Activated CD8-positive, alpha-beta T cell treated with anti-CD3 and anti-CD28 coated beads for 36 hours (primary cell): ENCODE measurements around the gene UGT2A3. TPM values are rescaled to one million over a fixed set of nuclear protein-coding genes. Genes with fewer than 3 reads are reported as not detected.
"Not testable (repeated sequence)": the region's sequence is repeated elsewhere in the genome, so short reads cannot be mapped to it uniquely, and the experiment has no call there.

ENCODE experiments used
- ATAC-seq: fragments of 200-7000 bp; cut with Tn5 transposase; one replicate; pipeline ENCODE4 v1.10.0; 2021; ENCODE audit warnings: mild to moderate bottlenecking, moderate library complexity
- CTCF ChIA-PET: fragments of 350-600 bp; sonication (Branson Sonifier 250); formaldehyde crosslinking; loops from one replicate; lab custom pipeline; 2021; ENCODE audit warnings: antibody characterized with exemption; lab: Charles Lee
- POLR2A ChIA-PET: fragments of 350-600 bp; sonication (Branson Sonifier 250); formaldehyde crosslinking; loops from one replicate; lab custom pipeline; 2021; ENCODE audit warnings: antibody characterized with exemption; lab: Charles Lee
- DNase-seq: peaks from one replicate; pipeline ENCODE4 v3.0.0-alpha.2; 2020
- H3K27ac Mint-ChIP-seq: one replicate; pipeline ENCODE4 v1.8.0; 2021; ENCODE audit warnings: mild to moderate bottlenecking, mixed read lengths
- H3K27me3 Mint-ChIP-seq: one replicate; pipeline ENCODE4 v1.8.0; 2021; ENCODE audit warnings: mixed read lengths
- H3K36me3 Mint-ChIP-seq: one replicate; pipeline ENCODE4 v1.8.0; 2021; ENCODE audit warnings: low read depth, mixed read lengths
- H3K4me1 Mint-ChIP-seq: one replicate; pipeline ENCODE4 v1.8.0; 2021; ENCODE audit warnings: low read depth, mixed read lengths
- H3K4me3 Mint-ChIP-seq: one replicate; pipeline ENCODE4 v1.8.0; 2021; ENCODE audit warnings: mild to moderate bottlenecking, moderate library complexity, mixed read lengths
- H3K9me3 Mint-ChIP-seq: one replicate; pipeline ENCODE4 v1.8.0; 2021; ENCODE audit warnings: mixed read lengths
- intact Hi-C: fragments of 100-400 bp; cut with micrococcal nuclease; formaldehyde crosslinking; loops from one replicate; pipeline ENCODE4 v1.10.0; 2022
- total RNA-seq, 2 experiments: library from RNA; stranded (reverse); gene quantifications; one replicate each; pipeline ENCODE4 v1.2.3, GENCODE V29; 2021
- TF ChIP-seq, protein P1 (sequence below): fragments of 200-600 bp; IDR thresholded peaks from one replicate; pipeline ENCODE4 v1.8.0; 2022; ENCODE audit warnings: antibody characterized with exemption, mild to moderate bottlenecking

The UGT2A3 gene
- total RNA-seq, 2 experiments from 2014 or later: not detected

DNA sequence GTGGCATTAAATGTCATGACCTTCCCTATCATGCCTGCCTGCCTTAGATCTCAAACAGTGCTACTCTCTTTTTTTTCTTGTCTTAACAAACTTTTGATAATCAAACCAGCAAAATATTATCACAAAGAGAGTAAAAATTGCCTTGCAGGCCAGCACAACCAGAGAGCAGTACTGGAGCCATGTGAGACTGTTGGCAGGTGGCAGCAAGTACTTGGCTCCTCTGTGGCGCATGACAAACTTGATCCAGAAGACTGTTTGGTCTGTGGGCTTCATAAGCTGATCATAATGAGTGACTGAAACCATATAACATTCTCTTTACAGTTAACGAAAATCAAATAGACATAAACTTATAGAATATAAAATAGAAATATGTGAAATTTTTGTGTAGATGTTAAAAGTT, 33.3 kb upstream of the UGT2A3 start:
- ChIA-PET POLR2A (no interaction called here), CTCF (no interaction called here)
- no peaks in the 10 kb centered on the region for H3K36me3 Mint-ChIP-seq
- ATAC-seq (no peak), DNase-seq (no peak)
- H3K27ac Mint-ChIP-seq: no peak overlapping the region
- no peak overlapping the region for H3K4me3 Mint-ChIP-seq
- no peaks in the 10 kb centered on the region for H3K27me3 Mint-ChIP-seq
- intact Hi-C loops: no loop called here
- TF ChIP-seq, protein P1, sequence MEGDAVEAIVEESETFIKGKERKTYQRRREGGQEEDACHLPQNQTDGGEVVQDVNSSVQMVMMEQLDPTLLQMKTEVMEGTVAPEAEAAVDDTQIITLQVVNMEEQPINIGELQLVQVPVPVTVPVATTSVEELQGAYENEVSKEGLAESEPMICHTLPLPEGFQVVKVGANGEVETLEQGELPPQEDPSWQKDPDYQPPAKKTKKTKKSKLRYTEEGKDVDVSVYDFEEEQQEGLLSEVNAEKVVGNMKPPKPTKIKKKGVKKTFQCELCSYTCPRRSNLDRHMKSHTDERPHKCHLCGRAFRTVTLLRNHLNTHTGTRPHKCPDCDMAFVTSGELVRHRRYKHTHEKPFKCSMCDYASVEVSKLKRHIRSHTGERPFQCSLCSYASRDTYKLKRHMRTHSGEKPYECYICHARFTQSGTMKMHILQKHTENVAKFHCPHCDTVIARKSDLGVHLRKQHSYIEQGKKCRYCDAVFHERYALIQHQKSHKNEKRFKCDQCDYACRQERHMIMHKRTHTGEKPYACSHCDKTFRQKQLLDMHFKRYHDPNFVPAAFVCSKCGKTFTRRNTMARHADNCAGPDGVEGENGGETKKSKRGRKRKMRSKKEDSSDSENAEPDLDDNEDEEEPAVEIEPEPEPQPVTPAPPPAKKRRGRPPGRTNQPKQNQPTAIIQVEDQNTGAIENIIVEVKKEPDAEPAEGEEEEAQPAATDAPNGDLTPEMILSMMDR: no peak
- peaks cover 7% of the 10 kb centered on the region for H3K9me3 Mint-ChIP-seq
- no peaks in the 10 kb centered on the region for H3K4me1 Mint-ChIP-seq

DNA sequence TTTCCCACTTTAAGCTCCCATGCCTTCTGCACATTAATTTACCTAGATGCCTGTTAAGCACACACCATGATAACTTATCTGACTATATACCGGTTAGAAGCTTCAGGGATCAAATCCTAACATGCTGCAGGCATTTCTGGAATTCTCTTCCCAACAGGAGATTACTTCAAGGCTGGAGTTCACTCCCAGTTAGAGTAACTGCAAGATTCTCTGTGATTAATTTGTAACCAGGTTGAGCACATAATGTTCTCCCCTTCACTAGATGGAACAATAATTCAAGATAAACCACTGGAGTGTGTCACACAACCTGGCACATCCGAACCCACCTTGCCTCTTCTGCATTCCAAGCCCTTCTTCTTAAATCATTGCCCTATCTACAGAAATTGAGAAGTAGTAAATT, 11.8 kb upstream of the UGT2A3 start:
- no peak overlapping the region for H3K27ac Mint-ChIP-seq
- ChIA-PET POLR2A (no interaction called here), CTCF (no interaction called here)
- TF ChIP-seq, protein P1: no peak
- no peak for ATAC-seq
- H3K36me3 Mint-ChIP-seq: no peaks in the 10 kb centered on the region
- H3K4me1 Mint-ChIP-seq: no peaks in the 10 kb centered on the region
- no peak overlapping the region for H3K4me3 Mint-ChIP-seq
- intact Hi-C loops: no loop called here
- H3K9me3 Mint-ChIP-seq: peaks cover 2% of the 10 kb centered on the region
- DNase-seq: no peak
- H3K27me3 Mint-ChIP-seq: no peaks in the 10 kb centered on the region

DNA sequence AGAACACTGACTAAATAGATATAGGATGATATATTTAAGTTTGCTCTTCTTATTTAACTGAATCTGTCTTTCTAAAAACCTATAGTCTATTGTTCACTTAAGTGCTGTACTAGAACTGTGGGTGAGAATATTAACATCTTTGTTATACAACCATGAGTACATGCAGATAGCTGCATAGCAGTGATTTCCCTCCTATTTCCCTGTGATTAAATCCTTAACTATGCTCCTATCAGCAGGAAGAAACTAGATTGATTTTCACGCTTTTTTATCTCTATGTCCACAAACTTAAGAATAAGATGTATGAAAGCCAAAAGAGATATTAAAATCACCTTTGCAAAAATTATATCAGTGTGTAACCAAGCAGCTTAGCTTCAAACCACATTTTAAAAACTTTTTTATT, 11.3 kb upstream of the UGT2A3 start:
- no peak overlapping the region for H3K4me3 Mint-ChIP-seq
- H3K27me3 Mint-ChIP-seq: no peaks in the 10 kb centered on the region
- H3K4me1 Mint-ChIP-seq: no peaks in the 10 kb centered on the region
- ChIA-PET POLR2A (no interaction called here), CTCF (no interaction called here)
- ATAC-seq (no peak), DNase-seq (no peak)
- intact Hi-C loops: no loop called here
- H3K9me3 Mint-ChIP-seq: peaks cover 2% of the 10 kb centered on the region
- TF ChIP-seq, protein P1: no peak
- H3K27ac Mint-ChIP-seq: no peak overlapping the region
- no peaks in the 10 kb centered on the region for H3K36me3 Mint-ChIP-seq

DNA sequence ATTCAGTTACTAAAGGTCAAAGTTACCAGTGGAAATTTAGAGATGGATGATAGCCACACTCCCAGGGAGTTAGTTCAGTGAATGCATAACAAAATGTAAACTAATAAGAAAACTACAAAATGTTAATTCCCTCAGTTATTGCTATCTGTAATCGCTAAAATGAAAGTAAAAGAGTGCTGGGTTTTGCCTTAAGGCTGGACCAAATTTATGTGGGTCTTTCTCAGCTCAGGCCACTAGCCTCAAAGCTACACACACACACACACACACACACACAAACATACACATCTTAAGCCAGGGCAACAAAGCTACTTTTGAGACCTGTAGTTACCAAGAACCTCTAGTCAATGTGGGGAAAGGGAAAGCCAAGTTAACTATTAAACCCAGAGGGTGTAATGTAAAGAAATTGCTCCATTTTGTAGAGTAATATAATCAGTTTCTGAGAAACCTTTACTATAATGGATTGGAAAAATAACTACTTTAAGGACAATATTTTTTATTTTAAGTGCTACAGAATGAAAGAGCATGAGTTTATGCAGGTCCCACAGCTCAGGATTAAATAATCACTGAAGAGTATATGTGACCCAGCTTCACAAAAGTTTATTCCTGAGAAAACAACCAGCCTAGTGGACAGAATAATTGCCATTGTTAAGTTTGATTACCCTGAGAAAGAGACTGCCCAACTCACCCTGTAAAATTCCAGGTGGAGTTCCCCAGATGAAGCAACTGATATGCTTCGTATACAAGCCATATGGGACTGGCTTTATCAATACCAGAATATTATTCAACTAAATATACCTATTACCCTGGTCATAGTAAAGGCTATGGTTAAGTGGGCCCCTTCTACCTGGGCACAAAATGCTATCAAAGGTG, 8.9 kb upstream of the UGT2A3 start:
- intact Hi-C loops: no loop called here
- H3K9me3 Mint-ChIP-seq: no peaks in the 10 kb centered on the region
- TF ChIP-seq, protein P1: no peak
- no peaks in the 10 kb centered on the region for H3K4me1 Mint-ChIP-seq
- H3K27me3 Mint-ChIP-seq: no peaks in the 10 kb centered on the region
- no peaks in the 10 kb centered on the region for H3K36me3 Mint-ChIP-seq
- no peak overlapping the region for H3K27ac Mint-ChIP-seq
- ATAC-seq (no peak), DNase-seq (no peak)
- POLR2A ChIA-PET: interaction anchor here (0.5 kb wide), 1 partner anchor 1582 kb away, joined by 3 read pairs; no protein-coding TSS in a partner anchor
- H3K4me3 Mint-ChIP-seq: no peak overlapping the region
- CTCF ChIA-PET: no interaction called here

DNA sequence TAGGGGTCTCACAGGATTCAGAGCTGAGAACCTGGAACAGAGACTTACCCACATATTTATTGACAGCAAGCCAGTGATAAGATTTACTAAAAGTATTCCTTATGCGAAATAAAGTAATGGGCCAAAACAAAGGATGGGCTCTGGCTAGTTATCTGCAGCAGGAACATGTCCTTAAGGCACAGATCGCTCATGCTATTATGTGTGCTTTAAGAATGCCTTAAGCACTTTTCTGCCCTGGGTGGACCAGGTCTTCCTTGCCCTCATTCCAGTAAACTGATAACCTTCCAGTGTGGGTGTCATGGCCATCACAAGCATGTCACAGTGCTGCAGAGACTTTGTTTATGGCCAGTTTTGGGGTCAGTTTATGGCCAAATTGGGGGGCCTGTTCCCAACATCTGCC, 7.5 kb upstream of the UGT2A3 start:
- ATAC-seq, H3K36me3 Mint-ChIP-seq, H3K4me1 Mint-ChIP-seq, POLR2A ChIA-PET, H3K4me3 Mint-ChIP-seq, H3K27me3 Mint-ChIP-seq, H3K9me3 Mint-ChIP-seq, CTCF ChIA-PET, H3K27ac Mint-ChIP-seq, DNase-seq, intact Hi-C loops: not testable (repeated sequence)
